ENCODE results near the gene RNF32.
"Not testable (repeated sequence)": the region's sequence is repeated elsewhere in the genome, so short reads cannot be mapped to it uniquely, and the experiment has no call there.

The RNF32 gene

DNA sequence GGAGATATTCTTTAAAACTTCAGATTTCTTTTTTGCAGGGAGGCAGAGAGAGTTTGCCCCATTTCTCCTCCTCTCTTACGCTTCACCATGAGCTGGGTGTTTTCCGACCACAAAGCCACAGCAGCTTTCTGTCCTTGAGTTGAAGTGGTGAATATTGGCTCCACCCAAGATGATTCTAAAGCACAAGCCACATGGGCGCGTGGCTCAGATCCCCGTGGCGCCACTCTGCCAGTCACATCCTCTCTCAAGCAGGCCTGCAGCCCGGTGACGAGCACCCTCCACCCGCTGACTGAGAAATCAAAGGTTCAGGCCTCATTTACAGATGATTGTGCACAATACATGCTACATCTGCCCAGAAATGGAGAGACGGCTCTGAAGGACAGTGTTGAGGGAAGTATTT is 27.6 kb upstream of the RNF32 start:
- DNase-seq (ENCODE audit: extremely low read depth in 1 of 2, low read depth in 1 of 2), result peak; percentile 55 to 82

DNA sequence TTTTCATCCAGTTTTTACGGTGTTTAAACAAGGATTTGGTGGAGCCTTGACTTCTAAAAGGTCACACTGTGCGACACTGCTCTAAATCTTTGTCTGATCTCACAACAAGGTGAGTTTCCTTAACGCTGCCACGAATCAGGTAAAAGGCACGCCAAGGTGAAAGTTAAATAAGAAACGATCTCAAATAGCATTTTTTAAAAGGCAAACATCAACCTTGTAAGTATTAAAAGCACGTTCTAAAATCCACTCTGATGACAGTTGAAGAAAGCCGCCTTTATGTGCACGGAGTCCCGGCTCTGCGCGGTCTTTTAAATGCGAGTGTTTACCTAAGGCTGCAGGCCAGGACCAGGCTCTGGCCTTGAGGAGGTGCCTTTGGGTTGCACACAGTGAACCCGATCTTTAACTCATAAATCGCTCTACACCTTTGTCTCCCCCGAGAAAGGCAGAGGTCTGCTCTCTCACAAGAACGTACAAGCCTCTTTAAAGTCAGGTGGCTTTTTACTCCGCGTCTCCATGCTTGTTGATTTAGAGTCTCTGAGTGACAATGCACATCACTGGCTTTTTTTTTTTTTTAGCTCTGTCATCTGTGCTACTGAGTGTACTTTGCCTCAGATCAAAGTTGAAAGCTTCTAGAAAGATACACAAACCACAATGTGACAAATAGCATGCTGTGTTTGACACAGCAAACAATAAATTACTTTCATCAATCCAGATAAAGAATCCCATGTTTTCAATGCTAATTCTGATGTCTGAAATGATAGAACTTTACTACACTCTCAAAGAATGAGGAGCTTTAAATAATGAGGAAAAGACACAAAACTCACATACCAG is 25.9 kb upstream of the RNF32 start:
- no peak for DNase-seq (ENCODE audit: extremely low read depth in 1 of 2, low read depth in 1 of 2)

DNA sequence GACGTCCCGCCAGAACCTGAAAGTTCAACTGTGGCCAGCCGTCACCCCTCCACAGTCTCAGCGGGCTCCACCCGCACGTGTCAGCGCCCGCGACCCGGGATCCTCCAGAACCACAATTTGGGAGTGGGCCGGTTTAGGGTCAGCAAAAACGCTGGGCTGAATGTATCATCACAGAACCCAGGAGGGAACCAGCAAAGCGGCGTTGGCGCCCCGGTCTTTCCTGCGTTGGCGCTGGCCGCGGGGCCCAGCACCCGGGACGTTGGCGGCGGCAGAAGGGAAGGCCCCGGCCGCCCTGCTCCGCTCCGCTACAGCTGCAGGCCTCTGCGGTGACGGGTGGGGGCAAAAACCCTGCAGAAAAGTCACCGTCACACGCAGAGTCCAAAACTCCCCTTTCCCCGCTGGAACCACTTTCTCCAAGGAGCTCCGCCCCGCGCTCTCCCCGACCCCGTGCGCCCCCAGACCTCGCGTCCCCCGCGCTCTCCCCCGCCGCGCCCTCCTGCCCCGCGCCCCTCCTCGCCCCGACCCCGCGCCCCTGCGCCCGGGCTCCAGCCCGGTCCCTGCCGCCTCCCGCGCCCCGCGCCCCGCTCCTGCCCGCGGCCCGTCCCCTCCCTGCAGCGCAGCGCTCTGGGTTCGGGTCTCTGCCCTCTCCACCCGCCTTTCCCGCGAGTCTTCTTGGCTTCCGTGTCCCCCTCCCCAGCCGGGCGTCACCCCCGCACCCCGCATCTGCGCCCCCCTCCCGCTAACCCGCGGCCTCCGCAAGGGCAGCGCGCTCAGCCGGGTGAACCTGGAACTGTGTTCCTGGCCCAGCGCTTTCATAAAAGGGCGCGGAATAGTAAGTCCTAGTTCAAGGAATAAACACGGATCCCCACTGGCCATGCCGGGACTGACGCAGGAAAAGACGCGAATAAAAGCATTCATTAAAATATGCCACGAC is 24.0 kb upstream of the RNF32 start:
- no peak for DNase-seq (ENCODE audit: extremely low read depth in 1 of 2, low read depth in 1 of 2)

DNA sequence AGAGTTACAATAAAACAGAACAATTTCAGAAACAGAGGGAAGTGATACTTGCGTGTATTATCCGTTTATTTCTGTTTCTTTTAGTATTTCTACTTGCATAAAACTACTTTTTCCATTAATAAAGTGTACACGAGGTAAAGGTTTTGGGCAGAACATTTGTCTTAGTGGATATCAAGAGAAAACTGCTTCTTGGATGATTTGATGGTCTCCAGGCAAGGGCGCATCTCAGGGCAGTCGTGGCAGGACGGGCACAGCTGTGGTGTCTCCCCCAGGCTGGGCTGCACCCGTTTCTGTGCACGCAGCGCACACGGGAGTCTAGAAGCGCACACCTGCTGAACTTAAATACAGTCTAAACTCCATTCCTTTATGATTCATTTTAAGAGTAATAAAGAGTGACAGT is 23.4 kb upstream of the RNF32 start:
- DNase-seq (ENCODE audit: extremely low read depth in 1 of 2, low read depth in 1 of 2), result no peak

- no peak for DNase-seq (ENCODE audit: extremely low read depth in 1 of 2, low read depth in 1 of 2)
Observed at GRCh38 chr7:156618078-156618779, 22.3 kb upstream of the RNF32 start.

DNA sequence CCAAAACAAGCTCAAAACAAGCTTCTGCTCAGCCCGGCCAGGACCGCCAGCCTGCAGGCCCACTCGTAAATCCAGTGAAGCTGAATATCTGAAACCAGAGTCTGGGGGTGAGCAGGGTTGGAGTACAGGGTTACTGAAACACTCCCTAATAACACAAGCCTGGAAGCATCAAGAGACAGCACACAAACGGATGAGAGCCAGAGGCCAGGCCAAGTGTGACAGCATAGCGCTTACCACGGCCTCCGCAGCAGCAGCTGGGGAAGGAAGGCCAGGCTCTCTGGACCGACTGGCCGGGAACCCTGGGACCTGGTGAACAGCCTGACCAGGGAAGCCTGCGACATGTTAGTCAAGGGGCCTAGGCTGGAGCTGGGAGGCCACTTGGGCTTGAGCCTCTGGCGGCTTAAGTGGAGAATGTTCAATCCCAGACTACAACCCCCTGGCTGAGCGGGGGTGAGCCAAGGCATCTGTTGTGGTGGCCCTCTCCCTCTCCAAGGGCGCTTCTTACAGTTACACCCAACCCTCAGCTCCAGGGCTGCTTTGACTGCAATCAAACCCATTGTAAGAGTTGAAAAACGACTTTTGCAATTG is 21.7 kb upstream of the RNF32 start:
- no peak for DNase-seq (ENCODE audit: extremely low read depth in 1 of 2, low read depth in 1 of 2)

DNA sequence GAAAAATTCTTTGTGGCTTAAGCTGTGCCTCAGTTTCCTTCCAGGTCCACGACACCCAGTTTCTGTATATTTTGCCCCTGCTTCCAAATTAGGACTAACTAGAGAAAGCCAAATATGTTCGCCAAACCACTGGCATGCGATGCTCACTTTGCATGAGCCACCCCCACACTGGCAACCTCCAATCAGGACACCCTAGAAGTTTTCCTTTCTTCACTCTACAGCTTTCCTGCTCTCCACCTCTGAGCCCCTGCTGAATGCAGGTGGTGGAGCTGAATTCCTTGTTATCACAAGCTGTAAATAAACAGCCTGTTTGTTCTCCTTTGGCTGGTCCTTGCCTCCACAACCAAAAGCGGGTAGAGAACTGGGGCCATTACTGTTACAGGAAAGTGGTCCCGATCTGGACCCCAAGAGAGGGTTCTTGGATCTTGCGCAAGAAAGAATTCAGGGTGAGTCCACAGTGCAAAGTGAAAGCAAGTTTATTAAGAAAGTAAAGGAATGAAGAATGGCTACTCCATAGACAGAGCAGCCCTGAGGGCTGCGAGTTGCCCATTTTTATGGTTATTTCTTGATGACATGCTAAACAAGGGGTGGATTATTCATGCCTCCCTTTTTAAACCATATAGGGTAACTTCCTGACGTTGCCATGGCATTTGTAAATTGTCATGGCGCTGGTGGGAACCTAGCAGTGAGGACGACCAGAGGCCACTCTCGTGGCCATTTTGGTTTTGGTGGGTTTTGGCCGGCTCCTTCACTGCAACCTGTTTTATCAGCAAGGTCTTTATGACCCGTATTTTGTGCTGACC is 20.9 kb upstream of the RNF32 start:
- not testable (repeated sequence) for DNase-seq (ENCODE audit: extremely low read depth in 1 of 2, low read depth in 1 of 2)

- no peak for DNase-seq (ENCODE audit: extremely low read depth in 1 of 2, low read depth in 1 of 2)
Observed at GRCh38 chr7:156620291-156620675, 20.3 kb upstream of the RNF32 start.

DNA sequence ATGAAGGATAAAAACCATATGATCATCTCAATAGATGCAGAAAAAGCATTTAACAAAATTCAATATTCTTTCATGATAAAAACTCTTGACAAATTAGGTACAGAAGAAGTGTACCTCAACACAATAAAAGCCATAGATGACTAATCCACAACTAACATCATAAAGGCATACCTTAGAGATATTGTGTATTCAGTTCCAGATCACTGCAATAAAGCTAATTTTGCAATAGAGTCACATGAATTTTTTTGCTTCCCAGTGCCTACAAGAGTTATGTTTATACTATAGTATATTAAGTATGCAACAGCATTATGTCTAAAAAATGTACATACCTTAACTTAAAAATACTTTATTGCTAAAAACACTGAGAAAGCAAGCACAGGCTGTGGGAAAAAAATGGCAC is 18.9 kb upstream of the RNF32 start:
- no peak for DNase-seq (ENCODE audit: extremely low read depth in 1 of 2, low read depth in 1 of 2)

- no peak for DNase-seq (ENCODE audit: extremely low read depth in 1 of 2, low read depth in 1 of 2)
Observed at GRCh38 chr7:156625580-156625979, 15.0 kb upstream of the RNF32 start.

GRCh38 chr7:156626220-156626895 is 14.2 kb upstream of the RNF32 start:
- no peak for DNase-seq (ENCODE audit: extremely low read depth in 1 of 2, low read depth in 1 of 2)

- no peak for DNase-seq (ENCODE audit: extremely low read depth in 1 of 2, low read depth in 1 of 2)
Observed at GRCh38 chr7:156628562-156628961, 12.0 kb upstream of the RNF32 start.

DNA sequence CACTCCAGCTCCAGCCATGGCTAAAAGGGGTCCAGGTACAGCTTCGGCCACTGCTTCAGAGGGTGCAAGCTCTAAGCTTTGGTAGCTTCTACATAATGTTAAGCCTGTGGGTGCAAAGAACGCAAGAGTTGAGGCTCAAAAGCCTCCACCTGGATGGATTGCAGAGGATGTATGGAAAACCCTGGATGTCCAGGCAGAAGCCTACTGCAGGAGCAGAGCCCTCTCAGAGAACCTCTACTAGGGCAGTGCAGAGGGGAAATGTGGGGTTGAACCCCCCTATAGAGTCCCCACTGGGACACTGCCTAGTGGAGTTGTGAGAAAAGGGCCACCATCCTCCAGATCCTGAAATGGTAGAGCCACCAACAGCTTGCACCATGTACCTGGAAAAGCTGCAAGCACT is 10.7 kb upstream of the RNF32 start:
- DNase-seq (ENCODE audit: extremely low read depth in 1 of 2, low read depth in 1 of 2), result no peak

- DNase-seq (ENCODE audit: extremely low read depth in 1 of 2, low read depth in 1 of 2), result no peak
Observed at GRCh38 chr7:156634117-156634516, 6.5 kb upstream of the RNF32 start.

- DNase-seq (ENCODE audit: extremely low read depth in 1 of 2, low read depth in 1 of 2), result no peak
Observed at GRCh38 chr7:156635529-156636385, 4.8 kb upstream of the RNF32 start.

DNA sequence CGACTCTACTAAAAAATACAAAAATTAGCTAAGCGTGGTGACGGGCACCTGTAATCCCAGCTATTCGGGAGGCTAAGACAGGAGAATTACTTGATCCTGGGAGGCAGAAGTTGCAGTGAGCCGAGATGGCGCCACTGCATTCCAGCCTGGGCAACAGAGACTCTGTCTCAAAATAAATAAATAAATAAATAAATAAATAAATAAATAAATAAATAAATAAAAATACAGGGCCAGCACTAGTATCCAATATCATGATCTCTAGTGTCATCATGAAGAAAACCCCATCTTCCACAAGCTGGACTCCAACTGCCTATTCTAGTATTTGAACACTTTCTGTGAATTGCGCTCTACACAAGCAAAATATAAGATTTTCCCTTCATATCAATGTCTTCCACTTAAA is 3.5 kb upstream of the RNF32 start:
- DNase-seq (ENCODE audit: extremely low read depth in 1 of 2, low read depth in 1 of 2), result not testable (repeated sequence)

- DNase-seq (ENCODE audit: extremely low read depth in 1 of 2, low read depth in 1 of 2), result no peak
Observed at GRCh38 chr7:156638443-156639077, 2.0 kb upstream of the RNF32 start.
